ENCODE results near the gene BTBD9. TPM values are rescaled to one million over a fixed set of nuclear protein-coding genes. Genes with fewer than 3 reads are reported as not detected.

Gene BTBD9
- total RNA-seq, 1 donor from 2014 or later, result 10.3 TPM

DNA sequence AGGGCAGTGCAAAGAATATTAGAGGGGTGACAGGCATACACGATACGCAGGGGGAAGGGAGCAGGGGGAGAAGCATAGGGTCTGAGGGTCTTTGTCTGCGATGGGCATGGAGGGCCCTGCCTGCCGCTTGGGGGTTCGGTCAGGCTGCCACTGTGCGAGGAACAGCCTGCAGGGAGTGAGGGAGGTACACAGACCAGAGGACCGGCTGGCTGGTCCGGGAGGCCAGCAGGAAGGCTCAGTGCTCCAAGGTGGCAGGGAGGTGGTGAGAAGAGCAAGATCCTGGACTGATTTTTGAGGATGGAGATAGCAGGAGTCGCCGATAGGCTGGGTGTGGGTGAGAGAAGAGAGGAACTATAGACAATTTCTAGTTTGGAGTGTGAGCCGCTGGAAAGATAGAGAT, 481.8 kb downstream of the BTBD9 start:
- peaks cover 5% of the 10 kb centered on the region for H3K4me1 Mint-ChIP-seq (ENCODE audit: low read depth, unreplicated experiment)
- H2AFZ ChIP-seq (ENCODE audit: low read depth, low read length), result no peak overlapping the region
- no peaks in the 10 kb centered on the region for H3K27me3 ChIP-seq (ENCODE audit: insufficient read depth, low read length)
- H3K4me3 ChIP-seq (ENCODE audit: insufficient read depth, low read depth, low read length), result no peak overlapping the region
- H3K4me1 ChIP-seq (ENCODE audit: insufficient read depth, low read length), result peaks cover 4% of the 10 kb centered on the region
- peaks cover 11% of the 10 kb centered on the region for H3K36me3 Mint-ChIP-seq (ENCODE audit: low read depth, unreplicated experiment)
- H3K27me3 Mint-ChIP-seq (ENCODE audit: low read depth, unreplicated experiment), result no peaks in the 10 kb centered on the region
- no peak overlapping the region for H3K9ac ChIP-seq (ENCODE audit: low read length)
- H3K27ac Mint-ChIP-seq (ENCODE audit: unreplicated experiment), result peak overlapping the region; percentile 42
- no peak for TF ChIP-seq EZH2 (IDR thresholded peaks at IDR 0.05; ENCODE audit: insufficient read depth, low read length)
- H3K27ac ChIP-seq (ENCODE audit: low read depth, low read length), result no peak overlapping the region
- no peaks in the 10 kb centered on the region for H3K79me2 ChIP-seq (ENCODE audit: insufficient read depth, low read length)
- no peak overlapping the region for H3K4me3 Mint-ChIP-seq (ENCODE audit: unreplicated experiment)
- peaks cover 31% of the 10 kb centered on the region for H4K20me1 ChIP-seq (ENCODE audit: insufficient read depth, low read length)
- no peak overlapping the region for H3K4me2 ChIP-seq (ENCODE audit: low read length)
- DNase-seq (ENCODE audit: low read depth) (no peak), FAIRE-seq (no peak)
- peaks cover 3% of the 10 kb centered on the region for H3K9me3 Mint-ChIP-seq (ENCODE audit: unreplicated experiment)
- H3K9me3 ChIP-seq (ENCODE audit: insufficient read depth, low read depth, low read length), result no peaks in the 10 kb centered on the region
- H3K36me3 ChIP-seq (ENCODE audit: insufficient read depth, low read length), result no peaks in the 10 kb centered on the region

GRCh38 chr6:38156818-38157565, 482.7 kb downstream of the BTBD9 start:
- Histone ChIP-seq H4K20me1 (ENCODE audit: insufficient read depth, low read length) (peaks cover 35% of the 10 kb centered on the region), H3K36me3 (ENCODE audit: insufficient read depth, low read length) (no peaks in the 10 kb centered on the region), H3K27me3 (ENCODE audit: insufficient read depth, low read length) (no peaks in the 10 kb centered on the region), H3K27ac (ENCODE audit: low read depth, low read length) (no peak overlapping the region), H3K4me1 (ENCODE audit: insufficient read depth, low read length) (peaks cover 4% of the 10 kb centered on the region), H3K79me2 (ENCODE audit: insufficient read depth, low read length) (no peaks in the 10 kb centered on the region), H2AFZ (ENCODE audit: low read depth, low read length) (no peak overlapping the region), H3K9me3 (ENCODE audit: insufficient read depth, low read depth, low read length) (no peaks in the 10 kb centered on the region), H3K4me3 (ENCODE audit: insufficient read depth, low read depth, low read length) (no peak overlapping the region), H3K4me2 (ENCODE audit: low read length) (no peak overlapping the region), H3K9ac (ENCODE audit: low read length) (no peak overlapping the region)
- Mint-ChIP-seq H3K36me3 (ENCODE audit: low read depth, unreplicated experiment) (peaks cover 15% of the 10 kb centered on the region), H3K4me1 (ENCODE audit: low read depth, unreplicated experiment) (peaks cover 9% of the 10 kb centered on the region), H3K27ac (ENCODE audit: unreplicated experiment) (no peak overlapping the region), H3K4me3 (ENCODE audit: unreplicated experiment) (no peak overlapping the region), H3K9me3 (ENCODE audit: unreplicated experiment) (peaks cover 2% of the 10 kb centered on the region), H3K27me3 (ENCODE audit: low read depth, unreplicated experiment) (no peaks in the 10 kb centered on the region)
- FAIRE-seq (no peak), DNase-seq (ENCODE audit: low read depth) (no peak)
- TF ChIP-seq EZH2 (IDR thresholded peaks at IDR 0.05; ENCODE audit: insufficient read depth, low read length), result no peak
- TF ChIP-seq, protein P1, sequence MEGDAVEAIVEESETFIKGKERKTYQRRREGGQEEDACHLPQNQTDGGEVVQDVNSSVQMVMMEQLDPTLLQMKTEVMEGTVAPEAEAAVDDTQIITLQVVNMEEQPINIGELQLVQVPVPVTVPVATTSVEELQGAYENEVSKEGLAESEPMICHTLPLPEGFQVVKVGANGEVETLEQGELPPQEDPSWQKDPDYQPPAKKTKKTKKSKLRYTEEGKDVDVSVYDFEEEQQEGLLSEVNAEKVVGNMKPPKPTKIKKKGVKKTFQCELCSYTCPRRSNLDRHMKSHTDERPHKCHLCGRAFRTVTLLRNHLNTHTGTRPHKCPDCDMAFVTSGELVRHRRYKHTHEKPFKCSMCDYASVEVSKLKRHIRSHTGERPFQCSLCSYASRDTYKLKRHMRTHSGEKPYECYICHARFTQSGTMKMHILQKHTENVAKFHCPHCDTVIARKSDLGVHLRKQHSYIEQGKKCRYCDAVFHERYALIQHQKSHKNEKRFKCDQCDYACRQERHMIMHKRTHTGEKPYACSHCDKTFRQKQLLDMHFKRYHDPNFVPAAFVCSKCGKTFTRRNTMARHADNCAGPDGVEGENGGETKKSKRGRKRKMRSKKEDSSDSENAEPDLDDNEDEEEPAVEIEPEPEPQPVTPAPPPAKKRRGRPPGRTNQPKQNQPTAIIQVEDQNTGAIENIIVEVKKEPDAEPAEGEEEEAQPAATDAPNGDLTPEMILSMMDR (IDR thresholded peaks at IDR 0.05; ENCODE audit: insufficient read depth, low read depth, low read length), result no peak

DNA sequence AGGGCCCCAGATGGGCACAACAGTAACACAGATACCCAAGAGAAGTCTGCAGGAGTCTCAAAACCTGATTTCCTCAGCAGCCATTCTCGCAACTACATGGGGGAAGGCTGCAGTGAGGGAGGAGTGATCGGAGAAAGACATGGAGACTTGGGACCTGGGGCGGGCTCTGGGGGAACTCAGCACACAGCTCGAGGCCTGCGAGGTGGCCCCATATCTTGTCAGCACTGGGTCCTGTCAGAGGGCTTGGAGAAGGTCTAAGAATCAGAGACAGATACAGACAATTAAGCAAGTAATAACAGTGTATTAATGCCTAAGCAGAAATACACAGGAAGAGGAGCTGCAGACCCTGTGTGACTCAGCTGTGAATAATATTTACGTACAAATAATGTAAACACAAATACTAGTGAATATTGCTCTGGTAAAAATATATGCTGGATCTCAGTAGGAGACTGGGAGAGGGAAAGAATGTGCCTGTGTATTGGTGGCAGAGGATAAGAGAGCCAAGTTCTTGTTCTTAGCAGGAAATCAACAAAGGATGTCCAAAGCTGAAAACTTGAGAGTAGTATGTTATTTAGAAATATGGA, 484.0 kb downstream of the BTBD9 start:
- no peak overlapping the region for H3K4me3 ChIP-seq (ENCODE audit: insufficient read depth, low read depth, low read length)
- H3K4me1 Mint-ChIP-seq (ENCODE audit: low read depth, unreplicated experiment), result peaks cover 10% of the 10 kb centered on the region
- no peak for TF ChIP-seq EZH2 (IDR thresholded peaks at IDR 0.05; ENCODE audit: insufficient read depth, low read length)
- TF ChIP-seq, protein P1 (IDR thresholded peaks at IDR 0.05; ENCODE audit: insufficient read depth, low read depth, low read length), result no peak
- H3K4me2 ChIP-seq (ENCODE audit: low read length), result no peak overlapping the region
- no peak overlapping the region for H2AFZ ChIP-seq (ENCODE audit: low read depth, low read length)
- no peak overlapping the region for H3K27ac Mint-ChIP-seq (ENCODE audit: unreplicated experiment)
- FAIRE-seq (no peak), DNase-seq (ENCODE audit: low read depth) (no peak)
- peak overlapping the region; percentile 40 for H3K27ac ChIP-seq (ENCODE audit: low read depth, low read length)
- peak overlapping the region; percentile 31 for H3K9ac ChIP-seq (ENCODE audit: low read length)
- H3K36me3 ChIP-seq (ENCODE audit: insufficient read depth, low read length), result no peaks in the 10 kb centered on the region
- H3K4me1 ChIP-seq (ENCODE audit: insufficient read depth, low read length), result peaks cover 4% of the 10 kb centered on the region
- H3K36me3 Mint-ChIP-seq (ENCODE audit: low read depth, unreplicated experiment), result peaks cover 18% of the 10 kb centered on the region
- no peaks in the 10 kb centered on the region for H3K27me3 ChIP-seq (ENCODE audit: insufficient read depth, low read length)
- peaks cover 2% of the 10 kb centered on the region for H3K79me2 ChIP-seq (ENCODE audit: insufficient read depth, low read length)
- peak overlapping the region; percentile 56 for H3K4me3 Mint-ChIP-seq (ENCODE audit: unreplicated experiment)
- H4K20me1 ChIP-seq (ENCODE audit: insufficient read depth, low read length), result peaks cover 46% of the 10 kb centered on the region
- H3K27me3 Mint-ChIP-seq (ENCODE audit: low read depth, unreplicated experiment), result no peaks in the 10 kb centered on the region
- no peaks in the 10 kb centered on the region for H3K9me3 Mint-ChIP-seq (ENCODE audit: unreplicated experiment)
- H3K9me3 ChIP-seq (ENCODE audit: insufficient read depth, low read depth, low read length), result no peaks in the 10 kb centered on the region
